T follicular helper cell (primary cell): Measurements from ENCODE around the gene PTPRR.
"Not testable (repeated sequence)": the region's sequence is repeated elsewhere in the genome, so short reads cannot be mapped to it uniquely, and the experiment has no call there.

Experiments used
- DNase-seq: peaks from one replicate; pipeline ENCODE4 v3.0.0-alpha.2; 2020; ENCODE audit warnings: low read depth

Gene PTPRR

DNA sequence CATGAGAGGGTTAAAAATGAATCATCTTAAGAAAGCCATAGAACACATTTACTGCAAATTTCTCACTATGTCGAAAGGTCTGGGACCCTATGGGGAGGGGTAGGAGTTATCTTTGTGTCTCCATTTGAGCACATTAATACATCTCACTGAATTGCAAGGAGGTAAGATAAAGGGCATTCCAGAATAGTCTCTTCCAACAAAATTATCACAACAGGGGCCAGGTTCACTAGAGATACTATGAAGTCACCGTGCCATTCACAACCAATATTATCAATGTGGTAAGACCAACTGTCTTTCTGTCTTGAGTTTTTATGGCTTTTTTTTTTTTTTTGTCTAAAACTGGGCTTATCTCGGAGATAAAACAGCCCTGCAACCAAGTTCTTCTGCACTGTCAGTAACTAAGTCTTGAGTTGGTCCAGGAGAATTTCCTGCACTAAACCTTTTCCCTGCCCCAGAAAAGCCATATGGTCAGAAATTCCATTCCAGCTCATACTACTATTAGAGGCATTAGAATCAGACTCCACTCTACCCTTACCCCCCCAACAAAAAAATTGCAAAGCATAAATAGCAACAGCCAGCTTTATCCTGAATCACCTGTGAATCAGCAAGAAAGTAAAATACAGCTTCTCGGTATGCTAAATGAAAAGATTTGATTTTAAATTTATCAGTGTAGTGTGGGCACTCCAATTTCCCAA lies 79.7 kb downstream of the PTPRR start:
- DNase-seq = no peak

DNA sequence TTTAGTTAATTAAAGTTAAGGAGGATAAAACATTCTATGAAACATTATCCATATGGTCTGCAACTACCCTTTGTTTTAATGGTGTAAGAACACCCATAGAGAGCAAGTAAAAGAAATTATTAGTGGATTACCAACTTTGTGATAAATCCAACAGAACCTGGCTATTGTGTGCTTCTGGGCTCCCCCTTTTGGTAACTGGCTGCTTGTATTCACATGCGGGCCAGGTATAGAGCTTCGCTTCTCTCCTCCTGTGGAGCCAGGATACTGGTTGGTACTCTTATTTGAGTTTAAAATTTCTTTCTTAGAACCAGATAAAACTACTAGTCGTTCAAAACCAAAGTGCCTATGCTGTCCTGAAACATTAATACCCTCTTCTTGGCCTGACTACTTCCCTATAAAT lies 81.0 kb downstream of the PTPRR start:
- no peak for DNase-seq

DNA sequence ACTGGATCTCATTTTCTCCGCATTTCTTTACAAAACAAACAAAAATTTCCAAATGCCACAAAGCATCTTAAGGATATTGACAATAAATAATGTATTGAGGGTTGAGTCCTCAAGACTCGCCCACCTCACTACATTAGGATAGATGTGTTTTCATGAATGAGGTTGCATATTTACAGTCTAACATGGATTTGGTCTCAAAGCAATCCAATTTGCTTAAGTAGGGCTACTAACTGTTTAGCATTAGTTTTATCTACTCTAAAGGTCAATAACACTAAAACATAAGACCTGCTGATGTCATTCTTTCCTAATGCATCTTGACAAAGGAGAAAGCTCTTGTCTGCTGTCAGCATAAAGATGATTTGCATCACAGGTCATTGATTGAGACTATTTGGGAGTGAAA lies 82.4 kb downstream of the PTPRR start:
- no peak for DNase-seq

DNA sequence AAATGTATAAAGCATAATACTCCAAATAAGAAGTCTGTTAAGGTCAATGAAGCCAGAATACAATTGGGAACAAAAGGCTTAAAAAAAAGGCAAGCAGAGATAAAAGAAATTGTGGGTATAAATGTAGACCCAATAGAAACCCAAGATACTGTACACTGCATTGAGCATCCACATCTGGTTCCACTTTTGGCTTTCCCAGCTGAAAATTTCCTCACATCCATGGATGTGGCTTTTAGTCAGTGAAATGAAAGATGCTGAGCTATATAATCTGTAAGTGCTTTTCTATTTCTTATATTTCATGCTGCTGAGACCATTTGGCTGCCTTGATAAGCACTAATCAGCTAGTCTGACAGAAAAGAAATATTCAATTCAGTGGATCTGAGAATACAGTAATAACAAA lies 83.5 kb downstream of the PTPRR start:
- no peak for DNase-seq

DNA sequence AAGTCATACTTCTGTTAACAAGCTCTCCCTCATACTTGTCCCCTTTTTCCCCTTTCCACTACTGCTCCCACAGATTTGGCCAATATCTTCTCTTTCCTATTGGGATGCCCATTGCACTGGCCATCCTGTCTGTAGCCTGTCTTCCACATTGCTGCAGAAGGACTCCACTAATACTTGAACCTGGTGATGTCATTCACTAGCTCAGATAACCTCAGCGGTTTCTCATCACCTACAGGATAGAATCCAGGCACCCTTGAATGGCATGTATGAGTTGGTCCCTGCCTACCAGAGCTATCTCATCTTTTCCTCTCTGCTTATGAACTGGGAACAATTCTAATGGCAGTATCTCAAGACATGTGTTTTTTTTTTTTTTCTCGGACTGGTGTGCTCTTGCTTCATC lies 84.6 kb downstream of the PTPRR start:
- DNase-seq = no peak

DNA sequence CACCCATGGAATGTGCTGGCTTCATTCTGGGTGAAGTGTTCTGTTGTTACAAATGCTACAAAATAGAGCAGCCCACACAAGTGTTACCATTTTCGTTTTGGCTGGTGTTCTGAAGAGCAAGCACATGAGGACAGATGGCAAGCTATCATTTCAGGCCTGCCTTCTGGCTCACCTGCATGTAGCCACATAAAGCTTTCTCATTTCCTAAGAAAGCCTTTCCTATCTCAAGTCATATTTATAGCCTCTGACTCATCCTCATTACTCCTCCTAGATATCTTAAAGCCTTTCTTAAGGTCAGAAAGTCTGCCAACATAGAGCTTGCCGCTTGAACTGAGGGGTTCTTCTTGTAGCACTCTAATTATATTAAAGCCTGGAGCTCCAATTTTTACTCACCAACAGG lies 89.0 kb downstream of the PTPRR start:
- DNase-seq = no peak

DNA sequence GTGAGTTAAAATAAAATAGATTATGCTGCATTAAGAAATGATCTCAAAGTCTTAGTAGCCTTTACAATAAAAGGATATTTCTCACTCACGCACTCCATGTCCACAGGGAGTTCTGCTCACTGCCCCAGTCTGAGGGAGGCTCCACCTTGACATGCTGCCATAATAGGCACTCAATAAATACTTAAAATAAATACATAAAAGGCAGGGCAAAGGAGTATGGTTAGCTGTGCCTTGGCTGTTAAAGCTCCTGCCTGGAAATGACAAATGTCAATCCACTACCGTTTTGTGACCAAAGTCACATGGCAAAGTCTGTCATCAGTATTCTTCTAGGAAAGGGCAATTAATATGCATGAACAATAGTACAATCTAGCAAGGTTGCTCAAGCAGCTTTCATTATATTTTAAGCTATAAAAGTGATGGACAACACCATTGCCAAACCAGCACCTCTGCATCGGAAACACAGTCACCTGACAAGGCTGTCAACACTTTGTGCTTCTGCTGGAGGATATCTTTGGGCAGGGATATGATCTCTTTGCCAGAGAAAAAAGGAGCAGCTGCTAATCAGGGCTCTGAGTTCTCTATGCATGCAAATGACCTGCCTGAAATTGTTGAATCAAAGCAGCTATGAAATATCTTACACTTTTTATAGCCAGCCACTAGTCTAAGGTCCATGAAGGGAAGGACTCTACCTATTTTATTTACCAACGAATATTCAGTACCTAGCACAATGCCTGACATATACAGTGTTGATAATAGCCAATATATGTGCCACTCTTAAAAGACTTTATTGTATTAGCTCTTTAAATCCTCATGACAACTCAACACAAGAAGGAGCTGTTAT lies 90.1 kb downstream of the PTPRR start:
- no peak for DNase-seq

DNA sequence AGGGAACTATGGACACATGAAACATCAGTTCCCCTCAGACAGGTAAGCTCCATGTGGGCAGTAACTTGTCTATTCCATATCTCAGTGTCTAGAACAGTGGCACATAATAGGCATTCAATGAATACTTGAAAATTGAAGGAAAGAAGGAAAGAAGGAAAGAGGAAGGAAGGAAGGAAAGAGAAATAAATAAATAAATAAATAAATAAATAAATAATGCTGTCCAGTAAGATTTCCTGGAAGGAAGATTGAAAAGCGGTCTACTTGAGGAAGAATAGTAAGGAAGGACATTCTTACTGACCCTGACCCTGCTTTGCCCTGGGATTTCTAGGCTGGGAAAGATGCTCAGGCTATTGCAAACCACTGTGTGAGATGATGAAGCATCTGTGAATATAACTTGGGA lies 91.5 kb downstream of the PTPRR start:
- DNase-seq = no peak

DNA sequence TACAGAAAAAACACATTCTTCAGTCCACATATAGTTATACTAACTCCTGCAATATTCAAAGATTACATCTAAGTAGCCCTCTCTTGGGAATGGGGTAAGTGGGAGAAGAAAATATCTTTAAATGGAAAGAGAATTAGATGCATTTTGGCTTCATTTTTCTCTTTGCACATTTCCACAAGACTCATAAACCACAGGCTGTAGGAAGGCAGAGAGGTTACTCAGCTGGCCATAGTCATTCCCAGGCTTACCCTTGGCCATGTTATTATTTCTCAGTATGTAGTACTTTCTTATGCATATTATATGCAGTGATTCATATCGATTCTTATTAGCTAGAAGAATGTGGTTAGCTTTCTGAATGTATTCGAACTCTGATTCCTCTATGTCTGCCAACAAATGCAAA lies 92.2 kb downstream of the PTPRR start:
- DNase-seq = no peak

DNA sequence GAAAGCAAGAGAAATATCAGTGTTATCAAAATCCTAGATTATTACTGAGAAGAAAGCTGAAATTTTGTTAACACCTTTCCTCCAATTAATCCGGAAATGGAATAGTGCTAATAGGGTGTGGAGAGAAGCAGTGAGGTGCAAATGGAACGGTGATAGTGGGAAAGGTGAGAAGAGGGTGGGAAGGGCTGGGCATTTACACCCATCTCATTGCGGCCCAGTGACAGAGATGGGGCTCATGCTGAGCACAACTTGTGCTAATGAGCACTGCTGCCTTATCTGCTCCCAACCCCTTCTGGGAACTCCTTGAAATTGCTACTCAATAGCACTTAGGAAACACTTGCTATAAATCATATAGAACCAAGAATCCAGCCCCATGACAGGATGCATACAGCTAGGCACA lies 94.4 kb downstream of the PTPRR start:
- DNase-seq = no peak

DNA sequence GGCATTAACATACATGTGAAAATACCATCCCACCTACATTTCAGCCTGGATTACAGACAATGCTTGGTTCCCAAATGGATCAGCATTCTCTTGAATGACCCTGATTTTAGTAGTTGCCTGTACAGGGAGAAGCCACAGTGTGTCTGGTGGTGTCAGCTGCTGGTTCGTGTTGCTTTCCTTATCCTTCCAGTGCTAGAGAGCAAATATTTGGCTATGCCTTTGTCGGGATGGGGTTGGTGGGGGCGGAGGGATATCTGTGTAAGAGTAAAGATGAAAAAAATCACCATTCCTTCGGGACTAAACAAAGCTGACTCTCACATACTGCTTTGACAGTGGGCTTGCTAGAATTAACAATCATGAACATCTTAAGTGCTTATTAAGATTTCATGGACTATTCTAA lies 96.0 kb downstream of the PTPRR start:
- no peak for DNase-seq

DNA sequence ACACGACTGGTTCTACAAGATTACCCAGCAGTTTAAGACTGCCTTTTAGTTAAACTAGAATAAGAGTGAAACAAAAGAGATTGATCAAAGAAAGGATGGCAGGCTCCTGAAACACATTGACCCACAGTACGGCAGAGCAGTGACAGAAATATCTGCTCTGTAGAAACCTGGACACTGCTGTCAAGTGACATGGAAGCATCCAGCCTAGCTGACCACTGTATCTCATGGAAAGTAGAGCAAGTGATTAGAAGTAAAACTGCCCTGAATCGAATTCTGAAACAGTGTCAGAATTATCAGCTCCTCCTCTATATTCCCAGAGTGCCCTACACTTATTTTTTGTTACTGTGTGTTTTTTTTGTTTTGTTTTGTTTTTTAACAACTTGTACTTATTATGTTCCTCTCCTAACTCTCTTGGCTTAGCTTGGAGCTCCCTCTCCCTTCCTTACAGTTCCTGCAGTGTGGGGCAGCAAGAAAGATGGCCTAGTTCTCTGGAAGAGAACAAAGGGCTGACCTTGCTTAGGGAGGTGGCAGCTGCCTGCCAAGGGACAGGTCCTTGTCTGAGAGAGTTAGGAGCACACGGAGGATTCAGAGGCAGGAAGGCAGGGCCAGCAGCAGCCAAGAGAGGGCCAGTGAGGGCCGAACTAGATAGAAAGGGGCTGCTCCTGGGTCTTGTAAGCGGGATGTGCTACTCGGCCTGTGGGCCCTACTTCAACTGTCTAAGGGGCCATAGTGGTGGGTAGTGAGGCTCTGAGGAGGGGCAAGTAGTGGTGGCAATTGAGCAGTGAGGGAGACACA lies 97.2 kb downstream of the PTPRR start:
- no peak for DNase-seq

DNA sequence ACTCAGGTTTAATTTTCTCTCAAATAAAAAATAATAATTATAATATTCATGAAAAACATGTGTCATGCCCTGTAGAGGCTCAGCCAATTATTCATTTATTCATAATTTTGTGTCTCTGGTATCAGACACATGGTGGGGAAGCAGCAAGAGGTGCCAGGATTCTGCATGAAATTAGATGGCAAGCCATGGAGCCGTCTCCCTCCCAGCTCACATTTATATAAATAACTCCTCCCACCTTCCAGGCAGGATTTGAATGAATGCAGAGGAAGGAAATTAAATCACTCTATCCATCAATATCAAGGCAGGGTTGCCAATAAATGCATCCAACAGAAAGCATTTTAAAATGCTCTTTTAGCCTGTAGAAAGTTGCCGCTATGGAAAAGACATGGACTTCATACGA lies 98.1 kb downstream of the PTPRR start:
- DNase-seq = no peak

DNA sequence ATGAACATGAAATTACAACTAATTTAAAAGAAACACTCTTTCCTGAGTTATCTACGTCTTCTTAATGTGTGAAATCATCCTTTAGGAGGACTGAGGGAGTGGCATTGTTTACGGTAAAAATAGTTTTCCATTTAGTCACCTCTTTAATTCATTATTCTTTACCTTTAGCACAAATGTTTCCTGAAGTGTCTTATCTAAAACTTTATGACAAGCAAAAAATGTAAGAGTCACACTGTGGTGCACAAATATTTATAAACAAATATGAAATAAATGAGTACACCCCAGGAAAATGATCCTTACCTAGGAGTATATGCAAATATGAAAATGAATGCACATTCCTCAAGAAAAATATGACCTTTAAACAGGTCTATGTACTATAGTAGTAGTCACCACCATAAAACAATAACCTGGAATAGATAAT lies 104.6 kb downstream of the PTPRR start:
- DNase-seq = no peak

DNA sequence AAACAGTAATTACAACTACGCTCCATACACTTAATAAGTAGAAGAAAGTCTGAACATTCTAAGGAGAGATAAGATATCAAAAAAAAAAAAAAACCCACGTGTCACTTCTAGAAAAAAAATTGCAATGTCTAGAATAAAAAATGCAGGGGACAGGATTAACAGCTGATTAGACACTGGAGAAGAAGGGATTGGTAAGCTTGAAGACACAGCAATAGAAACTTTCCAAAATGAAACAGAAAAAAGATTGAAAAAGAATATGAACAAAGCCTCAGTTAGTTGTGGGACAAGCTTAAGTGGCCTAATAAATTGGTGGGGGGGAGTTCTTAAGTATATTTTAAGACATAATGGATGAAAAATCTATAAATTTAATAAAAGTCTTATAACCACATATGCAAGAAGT lies 105.5 kb downstream of the PTPRR start:
- no peak for DNase-seq

DNA sequence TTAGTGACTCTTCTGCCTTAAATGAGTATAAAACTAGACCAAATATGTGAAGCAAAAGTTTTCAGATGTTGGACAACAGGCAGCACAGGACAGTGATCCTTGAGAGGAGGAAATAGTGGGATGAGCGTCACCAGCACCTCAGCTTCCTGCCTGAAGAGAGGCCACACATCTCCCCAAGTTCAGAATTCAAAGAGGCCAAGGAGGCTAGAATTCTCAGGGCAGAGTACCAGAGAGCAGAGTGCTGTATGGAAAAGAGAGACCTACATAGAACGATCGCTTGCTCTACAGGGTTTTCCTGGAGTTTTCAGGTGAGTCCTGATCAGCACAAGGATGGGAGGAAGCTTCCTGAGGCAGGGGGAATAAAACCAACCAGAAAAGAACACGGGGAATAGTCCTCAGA lies 107.0 kb downstream of the PTPRR start:
- DNase-seq = no peak

DNA sequence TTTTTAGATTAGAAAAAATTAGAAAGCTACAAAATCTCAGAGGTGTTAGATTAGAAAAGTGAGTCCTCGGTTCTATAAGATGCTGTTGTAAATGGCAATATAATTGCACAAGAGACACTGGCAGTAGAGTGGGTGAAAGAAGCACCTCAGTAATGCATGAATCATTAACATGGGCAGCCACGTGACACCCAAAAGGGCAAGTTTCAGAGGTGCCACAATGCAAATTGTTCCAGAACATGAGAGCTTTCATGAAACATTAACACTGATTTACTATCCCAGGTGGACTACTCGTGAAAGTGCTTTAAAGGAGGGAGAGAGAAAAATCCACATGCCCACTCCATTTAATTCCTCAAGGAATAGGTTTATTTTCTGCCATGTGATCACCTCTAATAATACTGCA lies 108.4 kb downstream of the PTPRR start:
- no peak for DNase-seq

DNA sequence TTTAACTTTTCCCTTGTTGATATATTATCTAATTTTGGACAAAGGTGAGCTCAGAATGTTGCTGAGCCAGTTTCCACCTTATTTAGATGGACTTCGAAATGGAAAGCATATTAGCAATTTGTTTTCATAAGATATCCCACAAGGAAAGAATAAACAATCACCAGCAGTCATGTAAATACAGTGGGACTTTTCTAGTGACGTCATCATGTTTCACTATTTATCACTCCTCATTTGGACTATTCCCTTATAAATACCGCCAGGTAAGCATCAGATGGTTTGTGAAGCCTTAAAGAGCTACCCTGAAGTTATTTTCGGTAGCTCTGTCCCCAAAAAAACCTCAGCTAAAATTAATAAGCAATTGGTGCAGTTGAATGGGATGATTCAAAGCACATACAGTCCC lies 110.7 kb downstream of the PTPRR start:
- DNase-seq = no peak

DNA sequence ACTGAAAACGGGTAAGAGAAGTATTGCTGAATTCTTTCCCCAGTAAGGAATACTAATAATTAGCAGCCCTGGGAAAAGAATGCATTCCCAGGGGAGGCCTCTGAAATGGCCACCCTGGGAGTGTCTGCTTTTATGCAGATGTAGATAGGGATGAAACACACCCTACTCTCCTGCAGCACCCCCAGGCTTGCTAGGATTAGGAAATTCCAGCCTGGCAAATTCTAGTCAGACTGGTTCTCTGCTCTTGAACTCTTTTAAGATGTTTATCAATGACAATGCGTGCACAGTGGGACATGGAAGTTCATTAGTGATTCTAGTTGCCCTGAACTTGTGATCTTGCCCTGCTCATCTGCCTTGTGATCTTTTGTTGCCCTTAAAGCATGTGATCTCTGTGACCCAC lies 112.5 kb downstream of the PTPRR start:
- DNase-seq = not testable (repeated sequence)

DNA sequence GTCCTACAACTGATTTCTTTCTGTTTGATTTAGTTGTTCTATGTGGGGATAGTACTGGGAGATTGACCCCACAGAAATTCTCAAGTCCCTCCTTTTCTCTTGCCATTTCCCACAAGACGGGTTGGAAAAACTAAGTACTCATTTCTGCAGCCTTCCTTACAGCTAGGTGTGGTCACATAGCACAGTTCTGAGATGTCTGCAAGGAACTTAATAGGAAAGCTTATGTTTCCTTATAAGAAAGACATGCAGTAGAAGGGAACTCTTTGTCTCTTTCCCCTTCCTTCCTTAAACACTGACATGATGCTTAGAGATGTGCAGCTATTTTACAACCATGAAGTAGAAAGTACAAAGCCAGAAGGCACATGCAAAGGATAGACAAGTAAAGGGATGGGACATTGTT lies 113.7 kb downstream of the PTPRR start:
- no peak for DNase-seq

DNA sequence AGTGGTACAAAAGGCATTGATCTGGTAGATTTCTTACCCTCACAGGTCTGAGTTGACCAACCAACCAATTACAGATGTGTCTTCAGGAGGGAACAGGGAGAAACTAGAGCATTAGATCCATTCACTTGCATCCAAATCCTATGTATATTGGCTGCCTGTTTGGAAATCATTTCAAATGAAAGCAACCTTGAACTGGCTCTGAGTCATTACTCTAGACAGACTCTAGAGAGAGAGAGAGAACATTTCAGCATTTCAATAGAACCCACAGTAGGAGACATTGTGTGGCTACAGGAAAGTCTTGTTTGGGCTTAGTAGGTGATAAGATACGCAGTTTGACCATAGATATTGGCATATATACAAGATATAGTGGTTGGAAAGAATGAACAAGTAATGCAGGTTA lies 114.5 kb downstream of the PTPRR start:
- DNase-seq = no peak

DNA sequence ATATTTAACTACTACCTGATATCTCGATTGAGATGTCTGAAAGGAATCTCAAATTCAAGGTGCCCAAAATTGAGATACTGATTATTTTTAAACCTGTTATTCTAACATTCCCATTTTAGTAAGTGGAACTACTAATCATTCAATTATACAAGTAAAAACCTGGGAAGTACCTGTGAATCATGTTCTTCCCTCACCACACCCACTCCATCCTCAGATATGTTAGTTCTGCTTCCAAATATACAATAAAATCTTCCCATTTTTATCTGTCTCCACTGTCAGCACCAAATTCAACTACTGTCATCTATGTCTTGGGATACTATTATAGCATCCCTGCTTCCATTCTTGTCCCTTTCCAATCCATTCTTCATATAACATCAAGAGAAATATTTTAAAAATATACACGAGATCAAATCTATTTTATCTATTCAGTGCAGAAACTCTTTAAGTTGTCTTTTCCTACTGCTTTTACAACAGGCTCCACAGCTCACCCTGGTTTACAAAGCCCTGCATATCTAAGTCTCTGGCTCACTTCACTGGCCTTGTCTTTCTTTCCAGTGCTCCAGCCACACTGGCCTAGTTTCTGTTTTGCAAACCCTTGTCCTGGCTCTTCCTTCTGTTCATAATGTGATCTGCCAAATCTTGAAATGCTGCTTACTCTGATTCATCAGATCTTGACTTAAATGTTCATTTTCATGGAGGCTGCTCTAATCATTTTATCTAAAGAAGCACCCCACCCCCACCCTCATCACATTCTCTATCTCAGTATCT lies 122.3 kb downstream of the PTPRR start:
- no peak for DNase-seq
